Osteoblast (primary cell): ENCODE data around the gene NRDC. TPM values are rescaled to one million over a fixed set of nuclear protein-coding genes. Genes with fewer than 3 reads are reported as not detected.

Experiments
- DNase-seq: peaks from one replicate; pipeline ENCODE4 v3.0.0; 2011; ENCODE audit warnings: low spot score, mixed read lengths; ENCODE audit not compliant: insufficient read length; ENCODE audit errors: missing footprints
- H2AFZ ChIP-seq: 2 replicates; pipeline ENCODE4 v1.6.0; 2011; ENCODE audit warnings: mild to moderate bottlenecking, low read length
- H3K27ac ChIP-seq: 2 replicates; pipeline ENCODE4 v1.5.1; 2011; ENCODE audit warnings: mild to moderate bottlenecking, low read depth, low read length, moderate library complexity
- H3K27me3 ChIP-seq: 2 replicates; pipeline ENCODE4 v1.6.0; 2012; ENCODE audit warnings: mild to moderate bottlenecking, control low read depth, inconsistent platforms, low read length, moderate library complexity; ENCODE audit not compliant: insufficient read depth
- H3K36me3 ChIP-seq: 2 replicates; pipeline ENCODE4 v1.5.1; 2011; ENCODE audit warnings: mild to moderate bottlenecking, low read length, control low read depth, moderate library complexity; ENCODE audit not compliant: insufficient read depth
- H3K4me1 ChIP-seq: 2 replicates; pipeline ENCODE4 v1.5.1; 2011; ENCODE audit warnings: mild to moderate bottlenecking, low read length, control low read depth, moderate library complexity; ENCODE audit not compliant: insufficient read depth
- H3K4me2 ChIP-seq: 2 replicates; pipeline ENCODE4 v1.6.0; 2011; ENCODE audit warnings: mild to moderate bottlenecking, low read length; ENCODE audit not compliant: insufficient read depth
- H3K4me3 ChIP-seq: fragments of 200-600 bp; sonication (generic); 3 replicates; pipeline ENCODE4 v1.5.1; 2012; ENCODE audit warnings: mild to moderate bottlenecking, low read length, inconsistent platforms; ENCODE audit not compliant: insufficient read depth
- H3K79me2 ChIP-seq: 2 replicates; pipeline ENCODE4 v1.6.0; 2012; ENCODE audit warnings: mild to moderate bottlenecking, low read length, control low read depth, inconsistent platforms; ENCODE audit not compliant: insufficient read depth
- H3K9me3 ChIP-seq: 2 replicates; pipeline ENCODE4 v1.5.1; 2011; ENCODE audit warnings: low read depth, low read length, control low read depth
- H4K20me1 ChIP-seq: 2 replicates; pipeline ENCODE4 v1.6.0; 2012; ENCODE audit warnings: mild to moderate bottlenecking, low read length, control low read depth; ENCODE audit not compliant: insufficient read depth
- CTCF ChIP-seq: IDR thresholded peaks from 2 replicates; pipeline ENCODE4 v1.5.1; 2011; ENCODE audit warnings: mild to moderate bottlenecking, low read depth, low read length, moderate library complexity; ENCODE audit errors: extremely low read depth
- total RNA-seq: library from RNA; depleted of rRNA; stranded (reverse); fragments of >200 nt; gene quantifications from 2 replicates; pipeline ENCODE4 v1.2.3, GENCODE V29; 2012

Gene NRDC
- total RNA-seq, 1 donor, result 81.4 TPM

DNA sequence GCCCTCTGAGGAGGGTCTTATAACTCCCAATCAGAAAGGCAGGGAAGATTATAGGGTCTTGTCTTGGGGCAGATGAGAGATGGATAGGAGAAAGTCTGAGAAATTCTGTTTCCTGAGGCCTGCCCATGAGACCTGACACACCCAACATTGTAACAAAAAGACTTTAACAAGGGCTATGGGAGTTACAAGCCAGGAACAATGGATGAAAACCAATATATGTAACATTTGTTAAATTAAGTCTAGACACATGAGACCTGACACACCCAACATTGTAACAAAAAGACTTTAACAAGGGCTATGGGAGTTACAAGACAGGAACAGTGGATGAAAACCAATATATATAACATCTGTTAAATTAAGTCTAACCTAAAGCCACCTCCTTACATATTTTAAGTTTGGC, 21.8 kb downstream of the NRDC start:
- H3K4me1 ChIP-seq, result no peaks in the 10 kb centered on the region
- no peaks in the 10 kb centered on the region for H3K9me3 ChIP-seq
- no peaks in the 10 kb centered on the region for H3K36me3 ChIP-seq
- peaks cover 72% of the 10 kb centered on the region for H3K79me2 ChIP-seq
- no peak overlapping the region for H3K4me3 ChIP-seq
- no peak for DNase-seq
- no peak overlapping the region for H2AFZ ChIP-seq
- no peaks in the 10 kb centered on the region for H3K27me3 ChIP-seq
- no peak overlapping the region for H3K4me2 ChIP-seq
- peaks cover 7% of the 10 kb centered on the region for H4K20me1 ChIP-seq
- H3K27ac ChIP-seq, result no peak overlapping the region
- no peak for TF ChIP-seq CTCF

- Histone ChIP-seq H3K4me3 (no peak overlapping the region), H3K4me1 (no peaks in the 10 kb centered on the region), H3K27me3 (no peaks in the 10 kb centered on the region), H3K9me3 (no peaks in the 10 kb centered on the region), H2AFZ (no peak overlapping the region), H3K79me2 (peaks cover 74% of the 10 kb centered on the region), H3K36me3 (no peaks in the 10 kb centered on the region), H3K4me2 (no peak overlapping the region), H3K27ac (no peak overlapping the region), H4K20me1 (peaks cover 7% of the 10 kb centered on the region)
- no peak for TF ChIP-seq CTCF
- DNase-seq, result no peak
These were observed 22.9 kb downstream of the NRDC start for GRCh38 chr1:51855624-51856023.

DNA sequence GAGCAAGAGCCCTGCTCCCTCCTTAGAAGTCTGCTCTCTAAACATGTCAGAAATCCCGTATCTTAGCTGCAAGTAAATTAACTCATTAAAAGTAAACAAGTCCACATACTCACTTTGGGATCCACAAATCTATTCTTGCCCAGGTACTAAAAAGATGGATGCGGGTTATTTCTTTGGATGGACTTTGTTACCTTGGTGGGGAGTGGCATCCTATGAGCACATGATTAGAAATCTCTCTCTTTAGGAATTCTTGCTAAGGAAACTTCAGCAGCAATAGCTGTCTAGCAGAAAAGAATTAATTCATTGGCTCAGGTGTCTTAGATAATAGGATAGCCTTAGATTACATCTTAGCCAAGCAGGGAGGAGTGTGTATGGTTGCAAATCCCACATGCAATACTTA, 25.2 kb downstream of the NRDC start:
- Histone ChIP-seq H3K27ac (no peak overlapping the region), H3K4me1 (no peaks in the 10 kb centered on the region), H2AFZ (no peak overlapping the region), H3K79me2 (peaks cover 68% of the 10 kb centered on the region), H3K4me3 (no peak overlapping the region), H4K20me1 (peaks cover 7% of the 10 kb centered on the region), H3K36me3 (no peaks in the 10 kb centered on the region), H3K27me3 (no peaks in the 10 kb centered on the region), H3K4me2 (no peak overlapping the region), H3K9me3 (no peaks in the 10 kb centered on the region)
- no peak for DNase-seq
- no peak for TF ChIP-seq CTCF

GRCh38 chr1:51851882-51852396, 26.6 kb downstream of the NRDC start:
- no peak for TF ChIP-seq CTCF
- no peak for DNase-seq
- Histone ChIP-seq H3K27ac (peak overlapping the region; percentile 39), H3K27me3 (no peaks in the 10 kb centered on the region), H3K4me1 (no peaks in the 10 kb centered on the region), H3K4me2 (no peak overlapping the region), H3K4me3 (no peak overlapping the region), H2AFZ (no peak overlapping the region), H3K79me2 (peaks cover 64% of the 10 kb centered on the region), H3K36me3 (peaks cover 3% of the 10 kb centered on the region), H4K20me1 (peaks cover 7% of the 10 kb centered on the region), H3K9me3 (no peaks in the 10 kb centered on the region)
